ENCODE results near the gene ZCCHC14. TPM values are rescaled to one million over a fixed set of nuclear protein-coding genes. Genes with fewer than 3 reads are reported as not detected.

Gene ZCCHC14
- total and polyA plus RNA-seq, 2 of the 13 experiments (the other 11 are each of a cell fraction or from before 2014, with no cell fraction given) = 12.4 to 12.5 TPM

DNA sequence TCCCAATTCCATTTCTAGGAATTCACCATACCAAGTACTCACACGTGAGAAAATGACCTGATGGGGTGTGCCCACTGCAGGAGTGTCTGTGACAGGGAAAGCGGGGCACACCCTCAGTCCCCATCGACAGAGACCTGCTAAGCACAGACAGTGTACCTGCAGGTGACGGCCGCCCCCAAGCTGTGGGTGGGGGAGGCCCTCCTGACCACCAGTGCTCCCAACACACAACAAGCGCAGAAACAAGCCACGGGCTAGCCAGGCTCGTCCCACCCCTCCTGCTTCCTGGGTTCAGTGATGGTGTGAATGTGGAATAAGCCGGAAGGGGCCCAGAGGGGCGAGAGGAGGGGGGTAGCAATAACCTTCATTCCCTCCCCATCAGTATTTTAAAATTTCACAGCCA lies 31.9 kb downstream of the ZCCHC14 start:
- POLR2A ChIA-PET = interaction anchor here (0.9 to 1.1 kb wide), 4 partner anchors 10 to 82 kb away, joined by 4 to 7 read pairs (median 6); no protein-coding TSS in a partner anchor
- intact Hi-C loops (cut with micrococcal nuclease; ENCODE audit: unreplicated experiment) = loop anchor here (1.0 to 5.0 kb wide), 5 partner anchors 26 to 176 kb away; no protein-coding TSS in a partner anchor
- no peak for FAIRE-seq
- H3K27ac ChIP-seq (ENCODE audit: extremely low read length, insufficient read depth, low read length) = no peak overlapping the region
- no TSS peak for BruUV-seq (replicated peaks)
- no peak for ATAC-seq
- no peak overlapping the region for H3K4me2 ChIP-seq (ENCODE audit: low read depth, low read length)
- H3K4me3 ChIP-seq (replicated peaks in 1 of 3; ENCODE audit: insufficient read depth in 1 of 3, low read depth in 2 of 3, low read length in 3 of 3) = no peak overlapping the region
- CTCF ChIA-PET (ENCODE audit: low intra/inter-chr PET ratio, low total read pairs) = interaction anchor here (1.6 to 1.8 kb wide), 3 partner anchors 82 to 175 kb away, joined by 14 to 17 read pairs (median 15); no protein-coding TSS in a partner anchor
- 91% methylated on average over 9 of the region's 10 CpGs for WGBS (ENCODE audit: low lambda C conversion rate)
- no peaks in the 10 kb centered on the region for H3K9me3 ChIP-seq (ENCODE audit: low read length)
- H3K27me3 ChIP-seq (ENCODE audit: control insufficient read depth in 1 of 2, insufficient read depth in 2 of 2, low read length in 2 of 2) = no peaks in the 10 kb centered on the region
- peaks cover 37% of the 10 kb centered on the region for H3K4me1 ChIP-seq (ENCODE audit: insufficient read depth, low read length)
- TF ChIP-seq PCBP1 (IDR thresholded peaks at IDR 0.05; ENCODE audit: borderline replicate concordance, low read depth, low read length) (0 out of 2 replicates have a peak, but pooled peaks have one; percentile 40), SCMH1 (CRISPR knock-in tag; IDR thresholded peaks at IDR 0.05; ENCODE audit: borderline replicate concordance) (no peak), SP2 (CRISPR knock-in tag; IDR thresholded peaks at IDR 0.05) (peak; percentile 18; the same call in 1 of the 2 replicates), MAZ (IDR thresholded peaks at IDR 0.05; ENCODE audit: borderline replicate concordance, low read depth, low read length) (0 out of 2 replicates have a peak, but pooled peaks have one; percentile 3), MAZ (CRISPR knock-in tag; IDR thresholded peaks at IDR 0.05; ENCODE audit: low read depth) (no peak), ATM (IDR thresholded peaks at IDR 0.05; ENCODE audit: borderline replicate concordance) (no peak)
- DNase-seq (ENCODE audit: low spot score) = no peak
- no peak overlapping the region for H2AFZ ChIP-seq (ENCODE audit: low read length)
- H3K36me3 ChIP-seq (replicated peaks in 1 of 2; ENCODE audit: control insufficient read depth in 1 of 2, insufficient read depth in 2 of 2, low read length in 2 of 2) = peaks cover 12 to 41% of the 10 kb centered on the region in 2 experiments
- peaks cover 27% of the 10 kb centered on the region; the same call in 1 of the 2 replicates for H4K20me1 ChIP-seq (ENCODE audit: insufficient read depth, low read length)
- peaks cover 47% of the 10 kb centered on the region for H3K79me2 ChIP-seq (ENCODE audit: insufficient read depth, low read length)
- H3K9ac ChIP-seq (ENCODE audit: insufficient read depth, low read depth, low read length) = no peak overlapping the region
- in situ Hi-C loops (cut with HindIII; ENCODE audit: extremely low pct_ligation_motif_present, low pct_unique_long_range_greater_than_20kb) = no loop called here

DNA sequence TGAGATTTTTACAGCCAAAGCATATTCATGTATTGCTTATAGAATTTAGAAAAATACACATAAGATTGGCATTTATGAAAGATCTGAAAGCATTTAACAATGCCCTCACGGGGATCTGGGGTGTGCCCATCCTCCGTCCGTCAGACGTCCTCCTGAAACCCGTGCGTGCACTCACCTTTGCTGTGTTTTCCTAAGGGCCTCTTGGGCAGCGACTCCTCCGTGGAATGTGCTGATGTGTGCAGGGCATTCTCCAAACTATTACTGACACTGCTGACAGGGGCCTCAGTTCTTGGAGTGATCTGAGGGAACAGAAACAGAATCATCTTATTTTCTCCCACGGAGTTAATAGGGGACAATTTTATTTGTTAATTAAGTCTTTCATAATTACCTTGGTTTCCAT lies 33.0 kb downstream of the ZCCHC14 start:
- no peaks in the 10 kb centered on the region for H3K9me3 ChIP-seq (ENCODE audit: low read length)
- peaks cover 43% of the 10 kb centered on the region for H3K79me2 ChIP-seq (ENCODE audit: insufficient read depth, low read length)
- peaks cover 19 to 50% of the 10 kb centered on the region in 2 experiments for H3K36me3 ChIP-seq (replicated peaks in 1 of 2; ENCODE audit: control insufficient read depth in 1 of 2, insufficient read depth in 2 of 2, low read length in 2 of 2)
- peaks cover 26% of the 10 kb centered on the region for H3K4me1 ChIP-seq (ENCODE audit: insufficient read depth, low read length)
- CTCF ChIA-PET (ENCODE audit: low intra/inter-chr PET ratio, low total read pairs) = no interaction called here
- FAIRE-seq (no peak), DNase-seq (ENCODE audit: low spot score) (no peak), ATAC-seq (no peak)
- POLR2A ChIA-PET = no interaction called here
- no peak overlapping the region for H3K4me3 ChIP-seq (replicated peaks in 1 of 3; ENCODE audit: insufficient read depth in 1 of 3, low read depth in 2 of 3, low read length in 3 of 3)
- H3K4me2 ChIP-seq (ENCODE audit: low read depth, low read length) = no peak overlapping the region
- no TSS peak for BruUV-seq (replicated peaks)
- H4K20me1 ChIP-seq (ENCODE audit: insufficient read depth, low read length) = peaks cover 18% of the 10 kb centered on the region; the same call in 1 of the 2 replicates
- H3K9ac ChIP-seq (ENCODE audit: insufficient read depth, low read depth, low read length) = no peak overlapping the region
- WGBS (ENCODE audit: low lambda C conversion rate) = 97% methylated on average over 9 of the region's 9 CpGs
- no peak overlapping the region for H2AFZ ChIP-seq (ENCODE audit: low read length)
- no peak overlapping the region for H3K27ac ChIP-seq (ENCODE audit: extremely low read length, insufficient read depth, low read length)
- in situ Hi-C loops (cut with HindIII; ENCODE audit: extremely low pct_ligation_motif_present, low pct_unique_long_range_greater_than_20kb) (no loop called here), intact Hi-C loops (cut with micrococcal nuclease; ENCODE audit: unreplicated experiment) (loop anchor here (5.0 kb wide), 1 partner anchor 177 kb away; no protein-coding TSS in a partner anchor)
- H3K27me3 ChIP-seq (ENCODE audit: control insufficient read depth in 1 of 2, insufficient read depth in 2 of 2, low read length in 2 of 2) = no peaks in the 10 kb centered on the region
- TF ChIP-seq ZNF547 (CRISPR knock-in tag; IDR thresholded peaks at IDR 0.05) = no peak
- TF ChIP-seq ZBTB33 (CRISPR knock-in tag; IDR thresholded peaks at IDR 0.05) = no peak
- TF ChIP-seq KLF12 (CRISPR knock-in tag; IDR thresholded peaks at IDR 0.05; ENCODE audit: borderline replicate concordance) = no peak
- TF ChIP-seq ZNF672 (CRISPR knock-in tag; IDR thresholded peaks at IDR 0.05) = no peak
- TF ChIP-seq ZNF317 (CRISPR knock-in tag; IDR thresholded peaks at IDR 0.05) = no peak
- TF ChIP-seq ZNF713 (CRISPR knock-in tag; IDR thresholded peaks at IDR 0.05) = no peak
- TF ChIP-seq TSC22D2 (CRISPR knock-in tag; IDR thresholded peaks at IDR 0.05; ENCODE audit: borderline replicate concordance) = no peak
- TF ChIP-seq SAFB2 (CRISPR knock-in tag; IDR thresholded peaks at IDR 0.05; ENCODE audit: borderline replicate concordance, low read depth) = no peak
- no peak for TF ChIP-seq ZNF121 (CRISPR knock-in tag; IDR thresholded peaks at IDR 0.05)
- TF ChIP-seq GPN1 (CRISPR knock-in tag; IDR thresholded peaks at IDR 0.05; ENCODE audit: borderline replicate concordance) = no peak
- TF ChIP-seq ZNF225 (CRISPR knock-in tag; IDR thresholded peaks at IDR 0.05) = no peak
- no peak for TF ChIP-seq ZSCAN31 (CRISPR knock-in tag; IDR thresholded peaks at IDR 0.05; ENCODE audit: low read depth)

Data from HepG2 (cell line).